H9 (cell line): ENCODE data around the gene SOX18. TPM values are rescaled to one million over a fixed set of nuclear protein-coding genes. Genes with fewer than 3 reads are reported as not detected.

Experiments
- DNase-seq: peaks from one replicate; pipeline ENCODE4 v3.0.0-alpha.2; 2017
- H2AFZ ChIP-seq: one replicate; pipeline ENCODE4 v1.6.1; 2013; ENCODE audit warnings: mild to moderate bottlenecking, low read length, control low read depth, moderate library complexity
- H2AK5ac ChIP-seq: 2 replicates; pipeline ENCODE4 v1.6.1; 2013; ENCODE audit warnings: low read length, control low read depth, mixed read lengths; ENCODE audit not compliant: insufficient read length
- H2BK120ac ChIP-seq: one replicate; pipeline ENCODE4 v1.6.1; 2013; ENCODE audit warnings: low read depth, mild to moderate bottlenecking, low read length, control low read depth, inconsistent platforms; ENCODE audit not compliant: poor library complexity, severe bottlenecking
- H2BK12ac ChIP-seq: 2 replicates; pipeline ENCODE4 v1.6.1; 2013; ENCODE audit warnings: low read length, control low read depth, mixed read lengths, low read depth; ENCODE audit not compliant: insufficient read length
- H2BK15ac ChIP-seq: 2 replicates; pipeline ENCODE4 v1.6.1; 2013; ENCODE audit warnings: low read depth, low read length, control low read depth
- H2BK20ac ChIP-seq: one replicate; pipeline ENCODE4 v1.6.1; 2013; ENCODE audit warnings: low read depth, mild to moderate bottlenecking, low read length, control low read depth, inconsistent platforms; ENCODE audit not compliant: poor library complexity, severe bottlenecking
- H2BK5ac ChIP-seq: 2 replicates; pipeline ENCODE4 v1.6.1; 2013; ENCODE audit warnings: low read length, control low read depth, mixed read lengths; ENCODE audit not compliant: insufficient read length
- H3K14ac ChIP-seq: 2 replicates; pipeline ENCODE4 v1.6.1; 2013; ENCODE audit warnings: low read length, control low read depth; ENCODE audit not compliant: insufficient read depth
- H3K18ac ChIP-seq: 2 replicates; pipeline ENCODE4 v1.6.1; 2013; ENCODE audit warnings: low read depth, mild to moderate bottlenecking, mixed read lengths, low read length, control low read depth; ENCODE audit not compliant: insufficient read length
- H3K23ac ChIP-seq: 2 replicates; pipeline ENCODE4 v1.6.1; 2013; ENCODE audit warnings: low read length, control low read depth, mixed read lengths, low read depth; ENCODE audit not compliant: insufficient read length
- H3K23me2 ChIP-seq: 2 replicates; pipeline ENCODE4 v1.6.1; 2013; ENCODE audit warnings: low read depth, mild to moderate bottlenecking, mixed read lengths, low read length, control low read depth; ENCODE audit not compliant: insufficient read length, poor library complexity, severe bottlenecking
- H3K27ac ChIP-seq: 2 replicates; pipeline ENCODE4 v1.5.1; 2013; ENCODE audit warnings: low read length, control low read depth, mixed read lengths, low read depth; ENCODE audit not compliant: insufficient read length
- H3K27me3 ChIP-seq: 2 replicates; pipeline ENCODE4 v1.6.1; 2013; ENCODE audit warnings: low read length, control low read depth, inconsistent platforms; ENCODE audit not compliant: insufficient read depth
- H3K4ac ChIP-seq: 2 replicates; pipeline ENCODE4 v1.6.1; 2013; ENCODE audit warnings: low read depth, mild to moderate bottlenecking, control low read depth, inconsistent platforms, low read length, moderate library complexity
- H3K4me1 ChIP-seq: 2 replicates; pipeline ENCODE4 v1.6.1; 2013; ENCODE audit warnings: low read length, control low read depth, inconsistent platforms; ENCODE audit not compliant: insufficient read depth
- H3K4me2 ChIP-seq: 2 replicates; pipeline ENCODE4 v1.6.1; 2013; ENCODE audit warnings: low read length, control low read depth, mixed read lengths; ENCODE audit not compliant: insufficient read length, insufficient read depth
- H3K56ac ChIP-seq: 2 replicates; pipeline ENCODE4 v1.6.1; 2013; ENCODE audit warnings: low read depth, mild to moderate bottlenecking, mixed read lengths, low read length, control low read depth; ENCODE audit not compliant: insufficient read length
- H3K79me1 ChIP-seq: 2 replicates; pipeline ENCODE4 v1.6.1; 2013; ENCODE audit warnings: low read depth, mild to moderate bottlenecking, moderate library complexity, low read length, control low read depth, inconsistent platforms; ENCODE audit not compliant: insufficient read depth, poor library complexity, severe bottlenecking
- H3K79me2 ChIP-seq: 2 replicates; pipeline ENCODE4 v1.6.1; 2013; ENCODE audit warnings: low read length, control low read depth, inconsistent platforms; ENCODE audit not compliant: insufficient read depth
- H3K9ac ChIP-seq: 2 replicates; pipeline ENCODE4 v1.6.1; 2013; ENCODE audit warnings: low read length, control low read depth, mixed read lengths; ENCODE audit not compliant: insufficient read length; ENCODE audit errors: extremely low read depth
- H3K9me3 ChIP-seq: one replicate; pipeline ENCODE4 v1.6.1; 2013; ENCODE audit warnings: low read depth, low read length, inconsistent platforms; ENCODE audit not compliant: control insufficient read depth
- H3T11ph ChIP-seq: one replicate; pipeline ENCODE4 v1.6.1; 2013; ENCODE audit warnings: mild to moderate bottlenecking, low read length, control low read depth, inconsistent platforms
- H4K20me1 ChIP-seq: one replicate; pipeline ENCODE4 v1.6.1; 2013; ENCODE audit not compliant: control insufficient read depth, insufficient read length, insufficient read depth
- H4K5ac ChIP-seq: 2 replicates; pipeline ENCODE4 v1.6.1; 2013; ENCODE audit warnings: low read depth, mild to moderate bottlenecking, mixed read lengths, low read length, control low read depth; ENCODE audit not compliant: insufficient read length
- H4K8ac ChIP-seq: replicated peaks from 2 replicates; pipeline ENCODE4 v1.6.1; 2013; ENCODE audit warnings: low read length, control low read depth, mixed read lengths, low read depth; ENCODE audit not compliant: insufficient read length
- H4K91ac ChIP-seq: 2 replicates; pipeline ENCODE4 v1.6.1; 2013; ENCODE audit warnings: low read depth, mild to moderate bottlenecking, moderate library complexity, mixed read lengths, low read length, control low read depth; ENCODE audit not compliant: insufficient read length
- H3K27ac Mint-ChIP-seq, 3 experiments: 2 replicates in 2 of 3; 3 replicates in 1 of 3; pipeline ENCODE4 v1.8.0; 2020 to 2021; ENCODE audit warnings: mixed read lengths in 3 of 3, mild to moderate bottlenecking in 1 of 3, moderate library complexity in 1 of 3
- H3K27me3 Mint-ChIP-seq: 2 replicates; pipeline ENCODE4 v1.8.0; 2021; ENCODE audit warnings: low read depth, mild to moderate bottlenecking, moderate library complexity, mixed read lengths
- H3K36me3 Mint-ChIP-seq, 3 experiments: 2 replicates in 2 of 3; 3 replicates in 1 of 3; pipeline ENCODE4 v1.8.0; 2020 to 2021; ENCODE audit warnings: low read depth in 3 of 3, mixed read lengths in 3 of 3; ENCODE audit not compliant: insufficient read depth in 1 of 3
- H3K4me1 Mint-ChIP-seq, 2 experiments: 2 replicates each; pipeline ENCODE4 v1.8.0; 2020; ENCODE audit warnings: mixed read lengths in 2 of 2
- H3K4me3 Mint-ChIP-seq, 2 experiments: 2 replicates in 1 of 2; 3 replicates in 1 of 2; pipeline ENCODE4 v1.8.0; 2020 to 2021; ENCODE audit warnings: mild to moderate bottlenecking in 2 of 2, mixed read lengths in 2 of 2, moderate library complexity in 1 of 2
- H3K9me3 Mint-ChIP-seq, 2 experiments: 2 replicates in 1 of 2; 3 replicates in 1 of 2; pipeline ENCODE4 v1.8.0; 2020; ENCODE audit warnings: mild to moderate bottlenecking in 2 of 2, mixed read lengths in 2 of 2, moderate library complexity in 1 of 2
- WGBS: extraction: QIAGEN DNeasy Blood & Tissue Kit; methylation state at CpG from one replicate; pipeline ENCODE4 v1.1.7; 2013; ENCODE audit warnings: missing lambda C conversion rate, low lambda C conversion rate, mixed read lengths; ENCODE audit not compliant: insufficient read length; ENCODE audit errors: extremely low coverage; 5-methylcytosine and 5-hydroxymethylcytosine counted together
- microRNA-seq: library from miRNA; unstranded; fragments of <30 nt; microRNA quantifications from one replicate; pipeline ENCODE4, GENCODE V29; 2020; ENCODE audit warnings: borderline microRNAs expressed
- total RNA-seq: library from RNA; stranded (reverse); gene quantifications from 2 replicates; pipeline ENCODE4 v1.2.1, GENCODE V29; 2021
- TF ChIP-seq, protein P1 (sequence below): fragments of 200-600 bp; sonication (generic); conservative IDR thresholded peaks from 3 replicates; pipeline ENCODE4 v1.8.0; 2021; ENCODE audit warnings: antibody characterized with exemption, mild to moderate bottlenecking

Gene SOX18
- total RNA-seq, 1 experiment from 2014 or later: 2.0 TPM

- Histone ChIP-seq H3K27ac (no peak overlapping the region), H3T11ph (no peak overlapping the region), H2BK20ac (no peak overlapping the region), H4K91ac (no peak overlapping the region), H3K27me3 (no peaks in the 10 kb centered on the region), H3K23me2 (no peaks in the 10 kb centered on the region), H2BK12ac (no peak overlapping the region), H3K4me1 (no peaks in the 10 kb centered on the region), H3K79me1 (no peaks in the 10 kb centered on the region), H2AK5ac (no peak overlapping the region), H3K18ac (no peak overlapping the region), H3K9me3 (no peaks in the 10 kb centered on the region), H3K79me2 (no peaks in the 10 kb centered on the region), H2BK120ac (no peak overlapping the region), H3K56ac (no peak overlapping the region), H2BK5ac (no peak overlapping the region), H4K5ac (no peak overlapping the region), H3K4me2 (no peak overlapping the region), H3K23ac (no peak overlapping the region), H3K9ac (no peak overlapping the region), H3K14ac (no peak overlapping the region), H4K8ac (no peak overlapping the region), H2AFZ (no peak overlapping the region), H2BK15ac (no peak overlapping the region), H4K20me1 (no peaks in the 10 kb centered on the region), H3K4ac (no peak overlapping the region)
- H3K27ac Mint-ChIP-seq: no peak overlapping the region; a peak in 1 of 7 replicates
- no peaks in the 10 kb centered on the region for H3K9me3 Mint-ChIP-seq
- no peak overlapping the region for H3K4me3 Mint-ChIP-seq
- peaks cover 31 to 86% (median 78%) of the 10 kb centered on the region in 3 experiments; a peak in 6 of 7 replicates for H3K36me3 Mint-ChIP-seq
- TF ChIP-seq, protein P1, sequence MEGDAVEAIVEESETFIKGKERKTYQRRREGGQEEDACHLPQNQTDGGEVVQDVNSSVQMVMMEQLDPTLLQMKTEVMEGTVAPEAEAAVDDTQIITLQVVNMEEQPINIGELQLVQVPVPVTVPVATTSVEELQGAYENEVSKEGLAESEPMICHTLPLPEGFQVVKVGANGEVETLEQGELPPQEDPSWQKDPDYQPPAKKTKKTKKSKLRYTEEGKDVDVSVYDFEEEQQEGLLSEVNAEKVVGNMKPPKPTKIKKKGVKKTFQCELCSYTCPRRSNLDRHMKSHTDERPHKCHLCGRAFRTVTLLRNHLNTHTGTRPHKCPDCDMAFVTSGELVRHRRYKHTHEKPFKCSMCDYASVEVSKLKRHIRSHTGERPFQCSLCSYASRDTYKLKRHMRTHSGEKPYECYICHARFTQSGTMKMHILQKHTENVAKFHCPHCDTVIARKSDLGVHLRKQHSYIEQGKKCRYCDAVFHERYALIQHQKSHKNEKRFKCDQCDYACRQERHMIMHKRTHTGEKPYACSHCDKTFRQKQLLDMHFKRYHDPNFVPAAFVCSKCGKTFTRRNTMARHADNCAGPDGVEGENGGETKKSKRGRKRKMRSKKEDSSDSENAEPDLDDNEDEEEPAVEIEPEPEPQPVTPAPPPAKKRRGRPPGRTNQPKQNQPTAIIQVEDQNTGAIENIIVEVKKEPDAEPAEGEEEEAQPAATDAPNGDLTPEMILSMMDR: no peak
- H3K27me3 Mint-ChIP-seq: no peaks in the 10 kb centered on the region
- no peak for DNase-seq
- no CpG with 5 or more reads among the region's 12 CpGs for WGBS
- H3K4me1 Mint-ChIP-seq: peaks cover 6 to 7% of the 10 kb centered on the region in 2 experiments; a peak in 2 of 4 replicates
Observed at GRCh38 chr20:64000906-64001305, 48.5 kb downstream of the SOX18 start.

Small RNA genes within 50 kb of the gene (microRNA-seq; reads per million reads assigned to microRNA genes)
- not detected for gene MIR6813

Other genes starting within 250 kb of the SOX18 start
- 27.1 and 27.3 TPM in 2 replicates for gene ZBTB46, start 218.4 kb downstream of the SOX18 start, total RNA-seq
- gene ABHD16B, start 188.1 kb downstream of the SOX18 start, total RNA-seq: not detected in 2 replicates
- gene TPD52L2, start 184.4 kb downstream of the SOX18 start, total RNA-seq: 94.1 and 98.4 TPM in 2 replicates
- gene DNAJC5, start 154.5 kb downstream of the SOX18 start, total RNA-seq: 42.9 and 43.0 TPM in 2 replicates
- 35.6 and 40.9 TPM in 2 replicates for gene UCKL1, start 93.2 kb downstream of the SOX18 start, total RNA-seq
- 43.8 and 46.0 TPM in 2 replicates for gene ZNF512B, start 79.7 kb downstream of the SOX18 start, total RNA-seq
- gene SAMD10, start 70.0 kb downstream of the SOX18 start, total RNA-seq: 5.2 and 5.7 TPM in 2 replicates
- gene PRPF6, start 68.5 kb downstream of the SOX18 start, total RNA-seq: 87.9 and 91.3 TPM in 2 replicates
- gene C20orf204, start 13.5 kb downstream of the SOX18 start, total RNA-seq: 1.3 and 2.2 TPM in 2 replicates
- 48.1 and 51.7 TPM in 2 replicates for gene TCEA2, start 13.6 kb upstream of the SOX18 start, total RNA-seq
- gene RGS19, start 29.9 kb upstream of the SOX18 start, total RNA-seq: 11.7 and 12.8 TPM in 2 replicates
- 0.90 and 1.0 TPM in 2 replicates for gene OPRL1, start 30.4 kb upstream of the SOX18 start, total RNA-seq
- 0.39 TPM in 1 of 2 replicates, not detected in the other for gene LKAAEAR1, start 34.8 kb upstream of the SOX18 start, total RNA-seq
- not detected in 2 replicates for gene NPBWR2, start 57.9 kb upstream of the SOX18 start, total RNA-seq
- gene MYT1, start 114.8 kb upstream of the SOX18 start, total RNA-seq: 0.68 and 0.79 TPM in 2 replicates
- gene PCMTD2, start 206.1 kb upstream of the SOX18 start, total RNA-seq: 52.0 and 52.7 TPM in 2 replicates